Osteoblast (primary cell): Measurements from ENCODE around the gene RXFP3. TPM values are rescaled to one million over a fixed set of nuclear protein-coding genes. Genes with fewer than 3 reads are reported as not detected.

Source experiments
- DNase-seq: peaks from one replicate; pipeline ENCODE4 v3.0.0; 2011; ENCODE audit warnings: low spot score, mixed read lengths; ENCODE audit not compliant: insufficient read length; ENCODE audit errors: missing footprints
- H2AFZ ChIP-seq: 2 replicates; pipeline ENCODE4 v1.6.0; 2011; ENCODE audit warnings: mild to moderate bottlenecking, low read length
- H3K27ac ChIP-seq: 2 replicates; pipeline ENCODE4 v1.5.1; 2011; ENCODE audit warnings: mild to moderate bottlenecking, low read depth, low read length, moderate library complexity
- H3K27me3 ChIP-seq: 2 replicates; pipeline ENCODE4 v1.6.0; 2012; ENCODE audit warnings: mild to moderate bottlenecking, control low read depth, inconsistent platforms, low read length, moderate library complexity; ENCODE audit not compliant: insufficient read depth
- H3K36me3 ChIP-seq: 2 replicates; pipeline ENCODE4 v1.5.1; 2011; ENCODE audit warnings: mild to moderate bottlenecking, low read length, control low read depth, moderate library complexity; ENCODE audit not compliant: insufficient read depth
- H3K4me1 ChIP-seq: 2 replicates; pipeline ENCODE4 v1.5.1; 2011; ENCODE audit warnings: mild to moderate bottlenecking, low read length, control low read depth, moderate library complexity; ENCODE audit not compliant: insufficient read depth
- H3K4me2 ChIP-seq: 2 replicates; pipeline ENCODE4 v1.6.0; 2011; ENCODE audit warnings: mild to moderate bottlenecking, low read length; ENCODE audit not compliant: insufficient read depth
- H3K4me3 ChIP-seq: fragments of 200-600 bp; sonication (generic); 3 replicates; pipeline ENCODE4 v1.5.1; 2012; ENCODE audit warnings: mild to moderate bottlenecking, low read length, inconsistent platforms; ENCODE audit not compliant: insufficient read depth
- H3K79me2 ChIP-seq: 2 replicates; pipeline ENCODE4 v1.6.0; 2012; ENCODE audit warnings: mild to moderate bottlenecking, low read length, control low read depth, inconsistent platforms; ENCODE audit not compliant: insufficient read depth
- H3K9me3 ChIP-seq: 2 replicates; pipeline ENCODE4 v1.5.1; 2011; ENCODE audit warnings: low read depth, low read length, control low read depth
- H4K20me1 ChIP-seq: 2 replicates; pipeline ENCODE4 v1.6.0; 2012; ENCODE audit warnings: mild to moderate bottlenecking, low read length, control low read depth; ENCODE audit not compliant: insufficient read depth
- CTCF ChIP-seq: IDR thresholded peaks from 2 replicates; pipeline ENCODE4 v1.5.1; 2011; ENCODE audit warnings: mild to moderate bottlenecking, low read depth, low read length, moderate library complexity; ENCODE audit errors: extremely low read depth
- total RNA-seq: library from RNA; depleted of rRNA; stranded (reverse); fragments of >200 nt; gene quantifications from 2 replicates; pipeline ENCODE4 v1.2.3, GENCODE V29; 2012

The RXFP3 gene
- total RNA-seq, 1 donor, result not detected

- H3K4me1 ChIP-seq, result no peaks in the 10 kb centered on the region
- H3K4me2 ChIP-seq, result no peak overlapping the region
- no peaks in the 10 kb centered on the region for H4K20me1 ChIP-seq
- peaks cover 9% of the 10 kb centered on the region for H3K27me3 ChIP-seq
- no peaks in the 10 kb centered on the region for H3K79me2 ChIP-seq
- no peaks in the 10 kb centered on the region for H3K36me3 ChIP-seq
- no peak for TF ChIP-seq CTCF
- H3K27ac ChIP-seq, result no peak overlapping the region
- H3K9me3 ChIP-seq, result peaks cover 2% of the 10 kb centered on the region
- no peak for DNase-seq
- no peak overlapping the region for H2AFZ ChIP-seq
- H3K4me3 ChIP-seq, result no peak overlapping the region
These were observed 22.0 kb downstream of the RXFP3 start for GRCh38 chr5:33958176-33958575.

- no peaks in the 10 kb centered on the region for H3K9me3 ChIP-seq
- DNase-seq, result no peak
- H3K4me2 ChIP-seq, result no peak overlapping the region
- no peaks in the 10 kb centered on the region for H3K4me1 ChIP-seq
- H4K20me1 ChIP-seq, result no peaks in the 10 kb centered on the region
- peaks cover 5% of the 10 kb centered on the region for H3K27me3 ChIP-seq
- no peak for TF ChIP-seq CTCF
- H2AFZ ChIP-seq, result no peak overlapping the region
- no peak overlapping the region for H3K4me3 ChIP-seq
- H3K27ac ChIP-seq, result no peak overlapping the region
- no peaks in the 10 kb centered on the region for H3K79me2 ChIP-seq
- H3K36me3 ChIP-seq, result no peaks in the 10 kb centered on the region
These were observed 28.0 kb downstream of the RXFP3 start for GRCh38 chr5:33964132-33964700.

- H3K4me1 ChIP-seq, result no peaks in the 10 kb centered on the region
- peaks cover 5% of the 10 kb centered on the region for H3K27me3 ChIP-seq
- H4K20me1 ChIP-seq, result no peaks in the 10 kb centered on the region
- DNase-seq, result no peak
- no peak for TF ChIP-seq CTCF
- no peak overlapping the region for H3K4me2 ChIP-seq
- no peak overlapping the region for H3K4me3 ChIP-seq
- no peaks in the 10 kb centered on the region for H3K79me2 ChIP-seq
- no peak overlapping the region for H2AFZ ChIP-seq
- no peaks in the 10 kb centered on the region for H3K9me3 ChIP-seq
- H3K36me3 ChIP-seq, result no peaks in the 10 kb centered on the region
- H3K27ac ChIP-seq, result no peak overlapping the region
These were observed 30.6 kb downstream of the RXFP3 start for GRCh38 chr5:33966805-33967204.

GRCh38 chr5:33968211-33969005 lies 32.2 kb downstream of the RXFP3 start:
- Histone ChIP-seq H3K4me1 (no peaks in the 10 kb centered on the region), H2AFZ (no peak overlapping the region), H3K4me3 (no peak overlapping the region), H3K79me2 (no peaks in the 10 kb centered on the region), H3K27ac (no peak overlapping the region), H3K27me3 (peaks cover 6% of the 10 kb centered on the region), H3K36me3 (no peaks in the 10 kb centered on the region), H3K4me2 (no peak overlapping the region), H3K9me3 (no peaks in the 10 kb centered on the region), H4K20me1 (no peaks in the 10 kb centered on the region)
- no peak for TF ChIP-seq CTCF
- no peak for DNase-seq
